AG04450 (cell line): ENCODE measurements around the gene RRP7A. TPM values are rescaled to one million over a fixed set of nuclear protein-coding genes. Genes with fewer than 3 reads are reported as not detected.
"Not testable (repeated sequence)": the region's sequence is repeated elsewhere in the genome, so short reads cannot be mapped to it uniquely, and the experiment has no call there.

Experiments
- CTCF ChIA-PET: fragments of 300-600, 350-600 bp; formaldehyde crosslinking; extraction: SDS; loops from one replicate; lab custom pipeline; 2022; ENCODE audit warnings: antibody characterized with exemption, inconsistent platforms; lab: Charles Lee
- POLR2A ChIA-PET: fragments of 350-600 bp; formaldehyde crosslinking; extraction: SDS; loops from one replicate; lab custom pipeline; 2021; ENCODE audit warnings: antibody characterized with exemption, inconsistent platforms; lab: Yijun Ruan, JAX
- DNase-seq: peaks from one replicate; pipeline ENCODE4 v3.0.0-alpha.2; 2011; ENCODE audit warnings: low read depth, low spot score
- H3K27ac ChIP-seq: one replicate; pipeline ENCODE4 v1.5.1; 2012; ENCODE audit warnings: low read depth, low read length, control low read depth
- H3K27me3 ChIP-seq: one replicate; pipeline ENCODE4 v1.6.0; 2012; ENCODE audit warnings: low read length; ENCODE audit not compliant: control insufficient read depth, insufficient read depth
- H3K4me3 ChIP-seq: 2 replicates; pipeline ENCODE4 v1.5.1; 2011; ENCODE audit warnings: mild to moderate bottlenecking, low read depth, low read length, control low read depth
- H3K9me3 ChIP-seq: 2 replicates; pipeline ENCODE4 v1.5.1; 2012; ENCODE audit warnings: low read length; ENCODE audit not compliant: control insufficient read depth, insufficient read depth
- polyA plus RNA-seq: library from polyadenylated mRNA; depleted of rRNA; stranded (reverse); fragments of >200 nt; gene quantifications from 2 replicates; pipeline ENCODE4 v1.2.3, GENCODE V29; 2011
- TF ChIP-seq, protein P1 (sequence below): IDR thresholded peaks from 2 replicates; pipeline ENCODE4 v1.5.1; 2011; ENCODE audit warnings: low read depth, low read length, control low read depth, inconsistent platforms

RRP7A gene
- polyA plus RNA-seq, 1 experiment = 17.4 TPM

DNA sequence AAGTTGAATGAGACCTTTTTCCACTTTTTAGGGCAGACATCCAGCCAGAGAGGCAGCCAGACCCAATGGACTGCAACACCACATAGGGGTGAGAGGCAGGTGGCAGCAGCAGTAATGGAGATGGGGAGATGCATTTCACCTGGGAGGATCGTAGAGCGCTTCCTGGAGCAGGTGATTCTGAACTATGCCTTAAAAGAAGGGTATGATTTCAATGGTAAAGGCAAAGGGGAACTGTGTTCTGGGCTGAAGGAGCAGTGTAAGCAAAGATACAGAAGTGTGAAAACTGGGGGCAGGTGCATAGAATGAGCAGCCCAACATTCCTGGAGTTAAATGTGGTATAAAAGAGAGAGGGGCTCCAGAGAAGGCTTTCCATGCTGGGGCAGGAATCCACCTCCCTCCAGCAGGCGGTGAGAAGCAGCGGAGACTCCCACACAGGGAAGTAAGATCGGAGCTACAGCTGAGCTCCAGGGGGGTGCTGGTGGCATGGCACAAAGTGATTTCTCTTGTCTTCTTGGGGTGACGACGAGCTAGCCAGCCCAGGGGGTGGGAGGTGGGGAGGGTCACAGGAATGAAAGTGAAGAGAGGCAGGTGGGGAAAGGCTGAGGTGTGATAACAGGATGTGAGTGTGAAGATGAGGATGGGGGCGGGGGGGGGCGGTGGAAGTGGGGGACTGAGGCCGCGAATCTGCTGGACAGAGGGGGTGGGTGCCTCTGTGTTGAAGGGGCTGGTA is 29.9 kb upstream of the RRP7A start:
- POLR2A ChIA-PET = no interaction called here
- no peak for DNase-seq
- Histone ChIP-seq H3K4me3 (no peak overlapping the region), H3K9me3 (no peaks in the 10 kb centered on the region; the same call in 1 of the 2 replicates), H3K27me3 (peaks cover 22% of the 10 kb centered on the region), H3K27ac (no peak overlapping the region)
- TF ChIP-seq, protein P1, sequence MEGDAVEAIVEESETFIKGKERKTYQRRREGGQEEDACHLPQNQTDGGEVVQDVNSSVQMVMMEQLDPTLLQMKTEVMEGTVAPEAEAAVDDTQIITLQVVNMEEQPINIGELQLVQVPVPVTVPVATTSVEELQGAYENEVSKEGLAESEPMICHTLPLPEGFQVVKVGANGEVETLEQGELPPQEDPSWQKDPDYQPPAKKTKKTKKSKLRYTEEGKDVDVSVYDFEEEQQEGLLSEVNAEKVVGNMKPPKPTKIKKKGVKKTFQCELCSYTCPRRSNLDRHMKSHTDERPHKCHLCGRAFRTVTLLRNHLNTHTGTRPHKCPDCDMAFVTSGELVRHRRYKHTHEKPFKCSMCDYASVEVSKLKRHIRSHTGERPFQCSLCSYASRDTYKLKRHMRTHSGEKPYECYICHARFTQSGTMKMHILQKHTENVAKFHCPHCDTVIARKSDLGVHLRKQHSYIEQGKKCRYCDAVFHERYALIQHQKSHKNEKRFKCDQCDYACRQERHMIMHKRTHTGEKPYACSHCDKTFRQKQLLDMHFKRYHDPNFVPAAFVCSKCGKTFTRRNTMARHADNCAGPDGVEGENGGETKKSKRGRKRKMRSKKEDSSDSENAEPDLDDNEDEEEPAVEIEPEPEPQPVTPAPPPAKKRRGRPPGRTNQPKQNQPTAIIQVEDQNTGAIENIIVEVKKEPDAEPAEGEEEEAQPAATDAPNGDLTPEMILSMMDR = no peak
- CTCF ChIA-PET = no interaction called here

DNA sequence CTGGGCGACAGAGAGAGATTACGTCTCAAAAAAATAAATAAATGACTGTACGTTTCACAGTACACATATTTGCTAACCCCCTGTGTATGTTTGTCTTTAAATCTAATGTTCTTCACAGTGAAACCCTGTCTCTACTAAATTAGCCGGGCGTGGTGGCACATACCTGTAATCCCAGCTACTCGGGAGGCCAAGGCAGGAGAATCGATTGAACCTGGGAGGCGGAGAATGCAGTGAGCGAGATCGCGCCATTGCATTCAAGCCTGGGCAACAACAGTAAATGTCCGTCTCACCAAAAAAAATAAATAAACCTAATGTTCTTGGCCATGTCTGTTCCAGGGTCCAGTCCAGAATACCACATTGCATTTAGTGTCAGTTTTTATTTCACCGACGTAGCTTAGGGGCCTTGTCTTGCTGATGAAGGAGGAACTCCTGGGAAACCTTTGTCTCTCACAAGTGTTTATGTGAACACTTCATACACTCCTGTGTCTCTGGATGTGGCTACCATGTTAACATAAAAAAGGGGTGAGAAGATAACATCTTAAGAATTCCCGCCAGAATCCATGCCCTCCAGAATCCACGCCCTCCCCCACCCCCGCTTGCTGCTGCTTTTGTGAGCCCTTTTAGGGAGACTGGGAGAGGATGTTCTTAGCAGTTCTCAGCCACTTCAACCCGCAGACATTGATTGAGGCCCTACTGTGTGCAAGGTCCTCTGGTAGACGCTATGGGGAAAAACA is 29.2 kb upstream of the RRP7A start:
- peaks cover 22% of the 10 kb centered on the region for H3K27me3 ChIP-seq

DNA sequence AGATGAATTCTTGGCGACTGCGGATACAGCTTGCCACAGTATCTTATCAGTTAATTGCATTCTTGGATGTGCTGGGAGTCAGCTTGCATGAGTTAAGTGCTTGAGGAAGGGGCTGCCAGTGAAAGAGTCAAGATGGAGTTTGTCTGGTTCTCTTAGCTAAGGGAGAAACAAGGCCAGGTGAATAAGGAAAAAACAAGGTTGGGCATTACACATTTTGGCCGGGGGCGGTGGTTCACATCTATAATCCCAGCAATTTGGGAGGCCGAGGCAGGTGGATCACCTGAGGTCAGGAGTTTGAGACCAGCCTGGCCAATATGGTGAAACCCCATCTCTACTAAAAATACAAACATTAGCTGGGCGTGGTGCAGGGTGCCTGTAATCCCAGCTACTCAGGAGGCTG is 28.5 kb upstream of the RRP7A start:
- POLR2A ChIA-PET, H3K27ac ChIP-seq, H3K4me3 ChIP-seq, CTCF ChIA-PET, H3K9me3 ChIP-seq, DNase-seq: not testable (repeated sequence)
- H3K27me3 ChIP-seq = peaks cover 22% of the 10 kb centered on the region

More for the DNA sequence above, 29.2 kb upstream of the RRP7A start:
- Histone ChIP-seq H3K4me3 (no peak overlapping the region), H3K27ac (no peak overlapping the region), H3K9me3 (no peaks in the 10 kb centered on the region; the same call in 1 of the 2 replicates)
- ChIA-PET CTCF (no interaction called here), POLR2A (interaction anchor here (0.7 kb wide), 1 partner anchor 362 kb away, joined by 3 read pairs; no protein-coding TSS in a partner anchor)
- DNase-seq = no peak
- TF ChIP-seq, protein P1 = no peak

DNA sequence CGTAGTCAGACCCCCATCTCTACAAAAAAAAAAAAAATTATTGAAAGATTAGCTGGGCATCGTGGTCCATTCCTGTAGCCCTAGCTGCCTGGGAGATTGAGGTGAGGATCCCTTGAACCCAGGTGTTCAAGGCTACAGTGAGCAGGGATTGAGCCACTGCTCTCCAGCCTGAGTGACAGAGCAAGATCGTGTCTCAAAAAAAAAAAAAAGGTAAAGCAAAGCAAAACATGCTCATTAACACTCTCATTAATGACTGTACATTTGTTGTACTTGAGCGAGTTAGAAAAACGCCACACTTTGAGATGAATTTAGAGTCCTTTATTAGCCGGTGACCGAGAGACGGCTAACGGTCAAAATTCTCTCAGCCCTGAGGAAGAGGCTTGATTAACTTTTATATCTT is 28.0 kb upstream of the RRP7A start:
- CTCF ChIA-PET = no interaction called here
- H3K27me3 ChIP-seq = peaks cover 22% of the 10 kb centered on the region
- TF ChIP-seq, protein P1 = no peak
- POLR2A ChIA-PET = no interaction called here
- DNase-seq = no peak
- H3K27ac ChIP-seq = no peak overlapping the region
- H3K9me3 ChIP-seq = no peaks in the 10 kb centered on the region; the same call in 1 of the 2 replicates
- no peak overlapping the region for H3K4me3 ChIP-seq

DNA sequence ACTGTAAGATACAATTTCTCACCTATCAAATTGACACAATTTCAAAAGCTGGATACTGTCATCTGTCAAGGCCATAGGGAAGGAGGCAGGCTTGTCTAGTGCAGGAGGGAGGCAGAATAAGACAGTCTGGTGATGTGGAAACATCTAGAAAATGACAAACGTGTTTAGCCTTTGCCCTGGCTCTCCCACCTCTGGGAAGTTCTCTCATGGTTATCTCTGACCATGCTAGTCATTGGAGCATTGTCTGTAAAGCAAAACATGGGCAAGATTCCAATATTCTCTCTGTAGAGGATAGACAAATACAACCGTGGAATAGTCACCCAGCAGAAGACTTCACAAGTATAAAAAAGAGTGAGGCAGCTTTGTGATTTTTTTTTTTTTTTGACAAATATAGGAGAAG is 25.1 kb upstream of the RRP7A start:
- Histone ChIP-seq H3K4me3 (no peak overlapping the region), H3K9me3 (no peaks in the 10 kb centered on the region), H3K27ac (no peak overlapping the region), H3K27me3 (peaks cover 16% of the 10 kb centered on the region)
- ChIA-PET POLR2A (interaction anchor here (1.0 kb wide), 1 partner anchor 14 kb away, joined by 3 read pairs; no protein-coding TSS in a partner anchor), CTCF (no interaction called here)
- DNase-seq = no peak
- TF ChIP-seq, protein P1 = no peak

DNA sequence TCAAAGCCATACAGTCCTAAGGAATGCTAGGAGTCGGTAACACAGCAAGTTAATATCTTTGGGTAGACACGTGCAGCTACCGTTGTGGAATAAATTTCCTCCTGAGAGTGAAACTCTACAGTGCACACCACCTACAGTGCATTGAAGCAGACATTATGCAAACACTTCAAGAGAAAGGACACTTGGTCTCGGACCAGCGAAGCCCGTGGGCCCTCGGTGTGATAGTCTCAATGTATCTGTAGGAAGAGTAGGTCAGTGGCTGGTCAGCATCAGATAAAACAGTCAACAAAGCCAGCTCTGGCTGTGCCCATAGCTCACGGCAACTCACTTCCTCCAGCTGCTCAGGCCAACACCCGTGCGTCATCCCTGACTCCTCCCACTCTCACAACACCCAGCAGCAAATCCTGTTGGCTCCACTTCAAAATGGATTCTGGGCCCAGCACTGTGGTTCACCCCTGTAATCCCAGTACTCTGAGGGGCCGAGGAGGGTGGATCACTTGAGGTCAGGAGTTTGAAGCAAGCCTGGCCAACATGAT is 19.7 kb upstream of the RRP7A start:
- H3K9me3 ChIP-seq, POLR2A ChIA-PET, CTCF ChIA-PET, H3K4me3 ChIP-seq, H3K27me3 ChIP-seq, H3K27ac ChIP-seq, DNase-seq: not testable (repeated sequence)

DNA sequence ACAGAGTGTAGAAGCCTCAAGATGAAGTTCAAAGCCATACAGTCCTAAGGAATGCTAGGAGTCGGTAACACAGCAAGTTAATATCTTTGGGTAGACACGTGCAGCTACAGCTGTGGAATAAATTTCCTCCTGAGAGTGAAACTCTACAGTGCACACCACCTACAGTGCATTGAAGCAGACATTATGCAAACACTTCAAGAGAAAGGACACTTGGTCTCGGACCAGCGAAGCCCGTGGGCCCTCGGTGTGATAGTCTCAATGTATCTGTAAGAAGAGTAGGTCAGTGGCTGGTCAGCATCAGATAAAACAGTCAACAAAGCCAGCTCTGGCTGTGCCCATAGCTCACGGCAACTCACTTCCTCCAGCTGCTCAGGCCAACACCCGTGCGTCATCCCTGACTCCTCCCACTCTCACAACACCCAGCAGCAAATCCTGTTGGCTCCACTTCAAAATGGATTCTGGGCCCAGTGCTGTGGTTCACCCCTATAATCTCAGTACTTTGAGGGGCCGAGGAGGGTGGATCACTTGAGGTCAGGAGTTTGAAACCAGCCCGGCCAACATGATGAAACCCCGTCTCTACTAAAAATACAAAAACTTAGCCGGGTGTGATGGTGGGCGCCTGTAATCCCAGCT is 17.7 kb upstream of the RRP7A start:
- H3K4me3 ChIP-seq, POLR2A ChIA-PET, DNase-seq, CTCF ChIA-PET, H3K9me3 ChIP-seq, H3K27me3 ChIP-seq: not testable (repeated sequence)
- H3K27ac ChIP-seq = peak overlapping the region; percentile 47
